GM15510 (cell line): ENCODE data around the gene MAPK13.

Source experiments
- POLR2A ChIP-seq: IDR thresholded peaks from 3 replicates; pipeline ENCODE4 v1.6.1; 2011; ENCODE audit warnings: borderline replicate concordance; ENCODE audit not compliant: insufficient read length; ENCODE audit errors: extremely low read depth

MAPK13 gene

GRCh38 chr6:36129941-36130666, at the start of gene MAPK13:
Gene MAPK13 (plus strand): TSS chr6:36130513. CDS start chr6:36130583, 70 bp downstream.
- TF ChIP-seq POLR2A = no peak

- no peak for TF ChIP-seq POLR2A
Measured at GRCh38 chr6:36082318-36082717, 48.0 kb upstream of the MAPK13 start.

GRCh38 chr6:36083446-36083845, 46.9 kb upstream of the MAPK13 start:
- TF ChIP-seq POLR2A = no peak

- TF ChIP-seq POLR2A = no peak
Measured at GRCh38 chr6:36089048-36089447, 41.3 kb upstream of the MAPK13 start.

- TF ChIP-seq POLR2A = no peak
Measured at GRCh38 chr6:36094238-36094637, 36.1 kb upstream of the MAPK13 start.

- TF ChIP-seq POLR2A = no peak
Measured at GRCh38 chr6:36094753-36095496, 35.4 kb upstream of the MAPK13 start.

GRCh38 chr6:36095497-36096391, 34.6 kb upstream of the MAPK13 start:
- TF ChIP-seq POLR2A = no peak

GRCh38 chr6:36098253-36098919, 31.9 kb upstream of the MAPK13 start:
- TF ChIP-seq POLR2A = no peak

- no peak for TF ChIP-seq POLR2A
Measured at GRCh38 chr6:36098920-36099647, 31.2 kb upstream of the MAPK13 start.

GRCh38 chr6:36099869-36100483, 30.3 kb upstream of the MAPK13 start:
- no peak for TF ChIP-seq POLR2A

GRCh38 chr6:36101691-36102090, 28.6 kb upstream of the MAPK13 start:
- no peak for TF ChIP-seq POLR2A

GRCh38 chr6:36102853-36103252, 27.5 kb upstream of the MAPK13 start:
- no peak for TF ChIP-seq POLR2A

GRCh38 chr6:36104836-36105235, 25.5 kb upstream of the MAPK13 start:
- no peak for TF ChIP-seq POLR2A
